Heart left ventricle (tissue), 16 donors: ENCODE measurements around the gene CCDC70. TPM values are rescaled to one million over a fixed set of nuclear protein-coding genes. Genes with fewer than 3 reads are reported as not detected.

Source experiments
- ATAC-seq, 4 donors: fragments of 200-7000 bp; cut with Tn5 transposase; one replicate each; pipeline ENCODE4 v1.9.1; 2020 to 2022; ENCODE audit warnings: moderate library complexity in 4 of 4, mild to moderate bottlenecking in 3 of 4, moderate number of reproducible peaks in 1 of 4
- DNase-seq, 5 donors: peaks; one replicate each; pipeline ENCODE4 v3.0.0-alpha.2; 2020
- H3K27ac ChIP-seq, 12 donors: fragments of 200-600 bp; sonication (generic) in 4 of 12; one replicate each; pipeline versions ENCODE4 v1.5.0 to v1.8.0; 2016 to 2022; ENCODE audit warnings: mild to moderate bottlenecking in 2 of 12
- H3K27me3 ChIP-seq, 9 donors: fragments of 200-600 bp; sonication (generic) in 2 of 9; one replicate each; pipeline versions ENCODE4 v1.5.1 to v1.8.0; 2016 to 2022; ENCODE audit warnings: mild to moderate bottlenecking in 3 of 9
- H3K36me3 ChIP-seq, 9 donors: fragments of 200-600 bp; sonication (generic) in 2 of 9; one replicate each; pipeline versions ENCODE4 v1.5.0 to v1.8.0; 2018 to 2022; ENCODE audit warnings: mild to moderate bottlenecking in 2 of 9
- H3K4me1 ChIP-seq, 12 donors: fragments of 200-600 bp; sonication (generic) in 4 of 12; one replicate each; pipeline versions ENCODE4 v1.5.0 to v1.8.0; 2016 to 2022; ENCODE audit warnings: mild to moderate bottlenecking in 3 of 12
- H3K4me3 ChIP-seq, 12 donors: fragments of 200-600 bp; sonication (generic) in 4 of 12; one replicate each; pipeline versions ENCODE4 v1.5.0 to v1.8.0; 2017 to 2022; ENCODE audit warnings: mild to moderate bottlenecking in 9 of 12, moderate library complexity in 4 of 12
- H3K9me3 ChIP-seq, 12 donors: fragments of 200-600 bp; sonication (generic) in 4 of 12; one replicate each; pipeline versions ENCODE4 v1.5.0 to v1.8.0; 2016 to 2022; ENCODE audit warnings: mild to moderate bottlenecking in 1 of 12
- POLR2A ChIP-seq, 2 donors: fragments of 450-650 bp; IDR thresholded peaks; one replicate each; pipeline ENCODE4 v1.6.1; 2017; ENCODE audit warnings: antibody characterized with exemption in 2 of 2, mild to moderate bottlenecking in 2 of 2, moderate library complexity in 2 of 2
- WGBS, 4 donors: extraction: QIAGEN DNeasy Blood & Tissue Kit in 2 of 4; methylation state at CpG; one replicate each; pipeline versions ENCODE4 v1.1.5 to v1.1.7; 2013 to 2018; 5-methylcytosine and 5-hydroxymethylcytosine counted together
- intact Hi-C, 10 donors: fragments of 100-400 bp; cut with DNase I; formaldehyde crosslinking; loops; one replicate each; pipeline versions ENCODE4 v1.11.1 to v1.14.2; 2022
- polyA plus RNA-seq, 2 donors: library from polyadenylated mRNA; stranded (reverse); fragments of 200-250 nt; gene quantifications; one replicate each; pipeline ENCODE4 v1.2.3, GENCODE V29; 2013
- total RNA-seq, 9 donors: library from RNA; depleted of rRNA in 2 of 9; stranded (reverse); fragments of >200 nt in 2 of 9; fragmentation: NEBNext Ultra II Directional in 3 of 9; extraction: Animal tissue kit (Norgen Biotek cat#: 25700) in 3 of 9; gene quantifications; one replicate each; pipeline versions ENCODE4 v1.1.0 to v1.2.4, GENCODE V29; 2016 to 2023
- TF ChIP-seq, protein P1 (sequence below), 12 donors: fragments of 200-600 bp; sonication (generic) in 4 of 12; IDR thresholded peaks; one replicate each; pipeline versions ENCODE4 v1.5.0 to v1.8.0; 2018 to 2022; ENCODE audit warnings: antibody characterized with exemption in 12 of 12, mild to moderate bottlenecking in 5 of 12
- donor health status: ischemic (EF 13 %, LVEDD 7.1; RV severe dilation, severe dysfunction).
- donor health status: healthy with polysubstance abuse.
- donor health status: DM: no; HTN: yes; CAD: no.
- donor health status: DM: no; HTN: no; CAD: no.
- donor health status: ischemic (EF 25% LVEDD 6.9; RV normal size, moderate dysfunction).
- donor health status: ischemic (EF 25% LVEDD 5.7; RV mildly dilated, moderate dysfunction).
- donor health status: healthy.
- donor health status: DM: yes; HTN: yes; CAD: no.
- donor health status: ischemic (EF 35%, LVEDD 5.7; RV mildly dilated, moderate dysfunction).
- donor health status: nonischemic (EF 11% LVEDD 7.7; RV severe dilation, severe dysfunction).
- donor health status: DM: yes; HTN: yes; CAD: no.
- donor health status: PGD.
- donor health status: ischemic (EF 29% LVEDD 5.4; RV normal size, mild dysfunction).
- donor health status: nonischemic (EF 23%, LVEDD 6.1; RV moderate dilation, normal function).

The CCDC70 gene
- total and polyA plus RNA-seq, 11 donors = not detected

DNA sequence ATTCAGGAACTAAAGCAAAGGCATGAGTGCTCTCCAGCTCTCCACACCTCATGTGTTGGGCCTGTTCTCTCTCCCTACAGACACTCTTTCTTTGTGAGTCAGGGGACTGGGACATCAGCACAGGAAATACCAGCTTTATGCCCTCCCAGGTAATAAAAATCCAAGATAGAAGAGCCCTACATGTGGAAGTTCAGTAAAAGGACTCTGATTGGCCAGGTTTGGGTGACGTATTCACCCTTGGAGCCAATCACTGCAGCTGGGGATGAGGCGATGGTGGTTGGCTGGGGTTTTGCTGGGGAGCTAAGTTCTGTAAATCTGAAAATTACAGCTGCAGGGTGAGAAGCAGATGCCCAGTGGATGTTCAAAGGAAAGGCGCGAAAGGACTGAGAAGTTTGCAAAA lies 32.5 kb downstream of the CCDC70 start:
- DNase-seq (no peak), ATAC-seq (no peak)
- Histone ChIP-seq H3K9me3 (no peaks in the 10 kb centered on the region), H3K4me3 (no peak overlapping the region), H3K4me1 (no peaks in the 10 kb centered on the region), H3K36me3 (no peaks in the 10 kb centered on the region), H3K27ac (no peak overlapping the region), H3K27me3 (no peaks in the 10 kb centered on the region)
- TF ChIP-seq, protein P1, sequence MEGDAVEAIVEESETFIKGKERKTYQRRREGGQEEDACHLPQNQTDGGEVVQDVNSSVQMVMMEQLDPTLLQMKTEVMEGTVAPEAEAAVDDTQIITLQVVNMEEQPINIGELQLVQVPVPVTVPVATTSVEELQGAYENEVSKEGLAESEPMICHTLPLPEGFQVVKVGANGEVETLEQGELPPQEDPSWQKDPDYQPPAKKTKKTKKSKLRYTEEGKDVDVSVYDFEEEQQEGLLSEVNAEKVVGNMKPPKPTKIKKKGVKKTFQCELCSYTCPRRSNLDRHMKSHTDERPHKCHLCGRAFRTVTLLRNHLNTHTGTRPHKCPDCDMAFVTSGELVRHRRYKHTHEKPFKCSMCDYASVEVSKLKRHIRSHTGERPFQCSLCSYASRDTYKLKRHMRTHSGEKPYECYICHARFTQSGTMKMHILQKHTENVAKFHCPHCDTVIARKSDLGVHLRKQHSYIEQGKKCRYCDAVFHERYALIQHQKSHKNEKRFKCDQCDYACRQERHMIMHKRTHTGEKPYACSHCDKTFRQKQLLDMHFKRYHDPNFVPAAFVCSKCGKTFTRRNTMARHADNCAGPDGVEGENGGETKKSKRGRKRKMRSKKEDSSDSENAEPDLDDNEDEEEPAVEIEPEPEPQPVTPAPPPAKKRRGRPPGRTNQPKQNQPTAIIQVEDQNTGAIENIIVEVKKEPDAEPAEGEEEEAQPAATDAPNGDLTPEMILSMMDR (IDR thresholded peaks at IDR 0.05) = no peak
- TF ChIP-seq POLR2A (IDR thresholded peaks at IDR 0.05) = no peak
- intact Hi-C loops = loop anchor here in 1 of 10 donors (10.0 kb wide), 1 partner anchor 321 kb away; no protein-coding TSS in a partner anchor
- WGBS, 4 donors = 94 to 100% (median 96%) methylated on average over 4 of the region's 4 CpGs

DNA sequence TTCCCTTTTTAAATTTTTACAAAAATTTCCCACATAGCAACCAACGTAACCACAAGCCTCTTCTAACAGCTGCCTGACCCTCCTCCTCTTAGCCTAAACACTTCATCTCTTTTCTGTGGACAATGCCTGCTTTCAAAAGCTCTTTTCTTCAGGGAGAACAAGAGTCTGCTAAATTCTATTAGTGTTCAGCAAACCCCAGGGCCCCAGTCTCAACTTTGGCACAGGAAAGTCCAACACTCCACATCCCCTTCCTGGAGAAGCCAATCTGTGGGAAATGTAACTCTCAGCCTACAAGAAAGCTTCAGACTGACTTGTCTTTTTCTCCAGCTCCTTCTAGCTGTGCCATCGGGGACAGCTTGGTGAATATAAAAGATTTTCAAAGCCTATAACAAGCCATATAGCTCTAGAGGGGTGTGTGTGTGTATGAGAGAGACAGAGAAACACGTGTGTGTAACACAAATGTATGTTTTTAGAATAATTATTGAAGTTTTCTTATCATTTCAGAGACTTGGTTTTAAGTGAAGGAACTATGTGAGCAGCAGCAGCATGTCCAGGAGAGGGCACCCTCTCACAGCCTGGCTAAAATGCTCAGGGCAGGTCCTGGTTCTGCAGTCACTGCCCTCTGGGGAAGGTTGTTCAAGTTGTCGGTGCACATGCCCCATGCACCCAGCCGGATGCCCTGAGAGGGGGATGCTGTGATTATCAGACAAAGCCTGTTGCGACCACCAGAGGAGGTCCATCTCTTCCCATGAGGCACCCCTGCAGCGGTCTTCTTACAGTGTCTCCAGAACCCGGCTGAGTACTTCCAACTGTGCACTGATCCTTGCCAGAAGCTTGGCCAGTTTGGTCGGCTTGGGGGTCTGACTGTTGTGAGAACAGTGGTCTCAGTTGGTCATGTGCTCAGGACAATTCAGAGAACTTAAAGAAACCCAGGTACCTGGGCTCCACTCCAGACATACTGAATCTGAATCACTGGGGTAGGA lies 34.4 kb downstream of the CCDC70 start:
- no peak overlapping the region for H3K27ac ChIP-seq
- intact Hi-C loops = loop anchor here (1.0 to 10.0 kb wide), 6 partner anchors 101 to 319 kb away; partner anchors contain the start of gene NEK5 (in 6 of the 10)
- peak in 4 of 5 donors; percentile 40 to 65 (median 50) for DNase-seq
- H3K4me1 ChIP-seq = no peaks in the 10 kb centered on the region
- no peaks in the 10 kb centered on the region for H3K27me3 ChIP-seq
- H3K9me3 ChIP-seq = no peaks in the 10 kb centered on the region
- peak; percentile 76 to 90 (median 88) for ATAC-seq
- H3K36me3 ChIP-seq = no peaks in the 10 kb centered on the region
- 41 to 54% (median 45%) methylated on average over 7 to 9 of the region's 9 CpGs for WGBS, 4 donors
- H3K4me3 ChIP-seq = no peak overlapping the region
- TF ChIP-seq, protein P1 (IDR thresholded peaks at IDR 0.05) = peak; percentile 52 to 80 (median 66)
- no peak for TF ChIP-seq POLR2A (IDR thresholded peaks at IDR 0.05)

- Histone ChIP-seq H3K27ac (no peak overlapping the region), H3K9me3 (no peaks in the 10 kb centered on the region), H3K36me3 (no peaks in the 10 kb centered on the region), H3K4me3 (no peak overlapping the region), H3K27me3 (no peaks in the 10 kb centered on the region), H3K4me1 (no peaks in the 10 kb centered on the region)
- ATAC-seq (no peak), DNase-seq (no peak)
- intact Hi-C loops = no loop called here
- TF ChIP-seq, protein P1 (IDR thresholded peaks at IDR 0.05) = no peak
- TF ChIP-seq POLR2A (IDR thresholded peaks at IDR 0.05) = no peak
- 81 to 86% (median 84%) methylated on average over 1 of the region's 1 CpG for WGBS, 4 donors
Measured at GRCh38 chr13:51900471-51900870, 38.7 kb downstream of the CCDC70 start.

DNA sequence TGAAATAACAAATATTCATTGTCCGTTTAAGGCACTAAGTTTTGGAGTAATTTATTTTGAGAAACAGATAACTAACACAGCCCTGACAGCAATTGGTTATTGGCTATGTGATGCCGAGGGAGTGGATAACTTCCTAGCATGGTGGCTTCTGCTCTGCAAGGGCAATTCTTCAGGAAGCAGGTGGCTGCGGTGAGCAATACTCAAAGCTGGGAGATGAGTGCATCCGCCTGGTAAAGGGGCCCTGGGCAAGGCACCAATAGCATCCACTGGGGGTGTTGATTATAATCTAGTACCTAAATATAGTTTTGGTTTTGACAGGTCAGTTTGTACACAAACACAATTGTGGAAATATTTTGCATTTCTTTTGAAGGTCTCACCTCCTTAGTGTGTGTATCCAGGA lies 41.0 kb downstream of the CCDC70 start:
- 73 to 83% (median 81%) methylated on average over 4 of the region's 4 CpGs for WGBS, 4 donors
- Histone ChIP-seq H3K4me1 (peaks cover 0 to 15% (median 7%) of the 10 kb centered on the region in 12 donors), H3K27ac (no peak overlapping the region), H3K4me3 (no peak overlapping the region), H3K27me3 (no peaks in the 10 kb centered on the region), H3K36me3 (no peaks in the 10 kb centered on the region), H3K9me3 (no peaks in the 10 kb centered on the region)
- intact Hi-C loops = no loop called here
- ATAC-seq (no peak), DNase-seq (no peak)
- TF ChIP-seq POLR2A (IDR thresholded peaks at IDR 0.05) = no peak
